ENCODE measurements around the gene ADORA2B. TPM values are rescaled to one million over a fixed set of nuclear protein-coding genes. Genes with fewer than 3 reads are reported as not detected.
A peak's percentile ranks its signal among the peaks of the same experiment; 100 is the strongest.

The ADORA2B gene
- total and polyA plus RNA-seq, 2 of the 8 experiments (the other 6 are each of a cell fraction or from before 2014, with no cell fraction given), result 2.6 to 8.2 TPM

- H2BK20ac ChIP-seq (ENCODE audit: low read length), result no peak overlapping the region
- peaks cover 23 to 41% (median 37%) of the 10 kb centered on the region in 4 experiments for H3K36me3 ChIP-seq (ENCODE audit: control insufficient read depth in 2 of 4, insufficient read depth in 4 of 4, low read length in 3 of 4)
- H3K79me1 ChIP-seq (ENCODE audit: low read depth, low read length), result peaks cover 8% of the 10 kb centered on the region
- H2BK5ac ChIP-seq (ENCODE audit: low read depth, low read length), result peak overlapping the region; percentile 81
- DNase-seq (ENCODE audit: low read depth in 1 of 2, low spot score in 2 of 2) (no peak), FAIRE-seq (no peak)
- no peak overlapping the region for H3K4ac ChIP-seq (replicated peaks; ENCODE audit: insufficient read length, low read depth, low read length)
- H2AK5ac ChIP-seq (ENCODE audit: low read depth, low read length), result no peak overlapping the region
- H3K18ac ChIP-seq (ENCODE audit: extremely low read depth, low read length), result peak overlapping the region; percentile 79; the same call in 1 of the 2 replicates
- H2BK15ac ChIP-seq (ENCODE audit: low read length), result no peak overlapping the region
- H4K5ac ChIP-seq (ENCODE audit: insufficient read length, low read depth, low read length), result no peak overlapping the region
- H3K23me2 ChIP-seq (ENCODE audit: low read depth, low read length), result peaks cover 4% of the 10 kb centered on the region
- H2BK12ac ChIP-seq (ENCODE audit: low read depth, low read length), result no peak overlapping the region
- H3K56ac ChIP-seq (replicated peaks; ENCODE audit: insufficient read length, low read depth, low read length), result peak overlapping the region; percentile 43
- no peak overlapping the region for H3K14ac ChIP-seq (ENCODE audit: insufficient read length)
- H3K23ac ChIP-seq (ENCODE audit: insufficient read length), result no peak overlapping the region
- CTCF ChIA-PET (ENCODE audit: partially characterized antibody), result interaction anchor here (0.8 to 4.6 kb wide), 3 partner anchors 47 to 84 kb away, joined by 3 to 38 read pairs (median 3); partner anchors contain the start of gene ADORA2B
- no peaks in the 10 kb centered on the region for H3K27me3 ChIP-seq (replicated peaks in 1 of 4; ENCODE audit: control insufficient read depth in 3 of 4, extremely low read depth in 1 of 4, insufficient read depth in 3 of 4, low read length in 3 of 4)
- no peak overlapping the region for H2BK120ac ChIP-seq (replicated peaks; ENCODE audit: low read depth, low read length)
- 0 out of 2 replicates have a peak overlapping the region, but pooled peaks have one; percentile 2 for H2AFZ ChIP-seq (ENCODE audit: low read length)
- no peaks in the 10 kb centered on the region; a peak in 1 of 4 replicates for H3K9me3 ChIP-seq (ENCODE audit: insufficient read depth in 2 of 2, low read depth in 1 of 2, low read length in 1 of 2)
- H3K27ac ChIP-seq (ENCODE audit: low read depth, low read length), result peak overlapping the region; percentile 89
- TF ChIP-seq POLR2A (IDR thresholded peaks at IDR 0.05; ENCODE audit: control extremely low read depth in 1 of 2, low read depth in 2 of 2, low read length in 2 of 2), result peak in 1 of 2 experiments; percentile 35; a peak in 2 of 3 replicates
- no peak for TF ChIP-seq BCL11A (IDR thresholded peaks at IDR 0.05; ENCODE audit: low read depth in 2 of 2, low read length in 2 of 2)
- no peak for TF ChIP-seq RXRA (IDR thresholded peaks at IDR 0.05; ENCODE audit: insufficient read depth, low read depth, low read length)
- no peak for TF ChIP-seq CEBPB (IDR thresholded peaks at IDR 0.05; ENCODE audit: low read depth, low read length)
- TF ChIP-seq YY1 (IDR thresholded peaks at IDR 0.05; ENCODE audit: low read depth, low read length), result no peak
- TF ChIP-seq PHF8 (conservative IDR thresholded peaks at IDR 0.05; ENCODE audit: low read depth, low read length), result peak; percentile 52; the same call in 1 of the 2 replicates
- peak; percentile 80 for TF ChIP-seq ASH2L (IDR thresholded peaks at IDR 0.05; ENCODE audit: low read length)
- no peak for TF ChIP-seq CHD2 (IDR thresholded peaks at IDR 0.05; ENCODE audit: low read length)
- TF ChIP-seq SRF (IDR thresholded peaks at IDR 0.05; ENCODE audit: low read depth, low read length), result no peak
- peaks cover 0 to 6% (median 2%) of the 10 kb centered on the region in 4 experiments; a peak in 3 of 7 replicates for H3K4me1 ChIP-seq (replicated peaks in 1 of 4; ENCODE audit: control insufficient read depth in 3 of 4, insufficient read depth in 4 of 4, low read length in 3 of 4)
- peak overlapping the region; percentile 81 to 94 for H3K4me2 ChIP-seq (ENCODE audit: insufficient read depth in 1 of 2, low read depth in 2 of 2, low read length in 2 of 2)
- WGBS, 2 experiments (ENCODE audit: extremely low coverage in 1 of 2, insufficient coverage in 1 of 2, insufficient read length in 1 of 2, insufficient replicate concordance in 2 of 2, low coverage in 1 of 2, low lambda C conversion rate in 2 of 2, missing lambda C conversion rate in 1 of 2), result 3% methylated on average over 31 of the region's 64 CpGs; no CpG with 5 or more reads in 1 of the 2 experiments
- peaks cover 3 to 4% of the 10 kb centered on the region in 2 experiments for H4K20me1 ChIP-seq (replicated peaks in 1 of 2; ENCODE audit: control insufficient read depth in 1 of 2, insufficient read depth in 2 of 2, low read length in 2 of 2)
- H4K91ac ChIP-seq (replicated peaks; ENCODE audit: insufficient read length, low read length), result no peak overlapping the region
- H3K79me2 ChIP-seq (ENCODE audit: control insufficient read depth in 1 of 2, insufficient read depth in 2 of 2, low read length in 2 of 2), result peaks cover 10 to 29% of the 10 kb centered on the region in 2 experiments
- H3K4me3 ChIP-seq (ENCODE audit: extremely low read depth in 1 of 4, insufficient read depth in 2 of 4, low read depth in 3 of 4, low read length in 4 of 4), result peak overlapping the region; percentile 63 to 92 (median 86)
- POLR2A ChIA-PET (ENCODE audit: partially characterized antibody), result interaction anchor here (0.6 to 4.5 kb wide), 16 partner anchors 9 to 664 kb away, joined by 3 to 41 read pairs (median 5); partner anchors contain the start of genes ADORA2B and PIGL
- peak overlapping the region; percentile 75 for H4K8ac ChIP-seq (ENCODE audit: extremely low read depth, insufficient read depth, low read length)
- peak overlapping the region; percentile 86 to 99 (median 88) for H3K9ac ChIP-seq (replicated peaks in 1 of 4; ENCODE audit: extremely low read depth in 1 of 4, low read depth in 3 of 4, low read length in 3 of 4)
Observed at GRCh38 chr17:15999974-16000827, 55.3 kb downstream of the ADORA2B start.
